AML-193 (cell line): ENCODE measurements around the gene FNDC5.

Experiments
- DNase-seq, 2 experiments: peaks; one replicate each; lab custom pipeline; 2025; lab: John Stamatoyannopoulos, UW

Gene FNDC5

DNA sequence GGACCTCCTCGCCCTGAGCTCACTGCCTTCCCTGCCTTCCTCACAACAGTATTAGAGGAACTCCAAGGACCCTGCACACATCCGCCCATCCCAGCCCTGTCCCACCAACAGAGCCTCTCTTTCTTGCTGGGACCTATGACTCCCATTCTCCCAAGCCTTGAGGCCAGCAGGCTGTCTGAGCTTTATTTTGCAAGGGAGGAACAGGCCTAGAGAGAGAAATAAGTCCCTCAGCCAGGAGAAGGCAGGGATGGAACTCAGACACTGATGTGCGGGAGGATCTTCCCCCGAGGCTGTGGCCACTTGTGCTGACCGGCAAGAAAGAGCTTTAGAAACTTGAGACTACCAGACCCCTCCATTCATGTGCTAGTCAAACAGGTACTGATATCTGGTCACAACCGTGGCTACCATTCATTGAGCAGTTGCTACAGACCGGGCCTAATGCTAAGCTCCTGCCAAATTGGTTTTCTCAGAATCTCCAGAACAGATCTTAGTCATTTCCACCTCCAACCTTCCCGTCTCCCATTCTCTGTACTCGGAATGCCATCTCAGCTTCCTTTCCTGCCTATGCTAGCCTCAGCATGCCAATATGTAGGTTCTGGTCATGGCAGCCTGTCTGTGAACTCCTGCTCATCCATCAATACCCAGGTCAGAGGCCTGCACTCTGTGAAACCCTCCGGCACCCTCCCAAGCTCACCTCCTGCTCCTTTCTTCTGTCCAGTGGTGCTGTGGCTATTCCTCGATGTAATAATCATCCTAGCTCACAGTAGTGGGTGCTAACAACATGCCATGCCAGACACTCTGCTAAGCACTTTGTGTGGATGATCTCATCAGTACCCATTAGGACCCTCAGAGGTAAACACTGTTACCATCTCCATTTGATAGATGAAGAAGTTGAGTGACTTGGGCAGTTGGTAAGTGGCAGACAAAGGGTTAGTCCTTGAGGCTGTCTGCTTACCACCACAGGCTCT, 26.7 kb upstream of the FNDC5 start:
- no peak for DNase-seq

DNA sequence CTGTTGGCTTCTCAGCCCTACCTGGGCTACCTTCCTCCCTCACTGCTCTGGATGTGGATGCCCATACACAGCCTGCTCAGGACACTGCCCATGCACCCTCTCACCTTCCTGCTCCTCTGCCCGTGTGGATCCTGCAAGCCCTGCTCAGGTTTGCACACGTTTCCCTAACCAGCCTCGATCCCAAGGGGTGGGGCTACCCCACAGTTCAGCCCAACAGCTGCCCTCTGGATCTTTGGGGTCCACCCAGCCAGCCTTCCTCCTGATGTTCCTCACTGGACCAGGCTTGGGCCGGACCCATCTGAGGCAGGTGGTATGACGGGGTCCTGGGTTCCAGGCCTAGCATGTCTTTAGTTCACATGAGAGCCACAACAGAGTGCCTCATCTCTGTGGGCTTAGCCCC, 25.7 kb upstream of the FNDC5 start:
- DNase-seq: no peak

DNA sequence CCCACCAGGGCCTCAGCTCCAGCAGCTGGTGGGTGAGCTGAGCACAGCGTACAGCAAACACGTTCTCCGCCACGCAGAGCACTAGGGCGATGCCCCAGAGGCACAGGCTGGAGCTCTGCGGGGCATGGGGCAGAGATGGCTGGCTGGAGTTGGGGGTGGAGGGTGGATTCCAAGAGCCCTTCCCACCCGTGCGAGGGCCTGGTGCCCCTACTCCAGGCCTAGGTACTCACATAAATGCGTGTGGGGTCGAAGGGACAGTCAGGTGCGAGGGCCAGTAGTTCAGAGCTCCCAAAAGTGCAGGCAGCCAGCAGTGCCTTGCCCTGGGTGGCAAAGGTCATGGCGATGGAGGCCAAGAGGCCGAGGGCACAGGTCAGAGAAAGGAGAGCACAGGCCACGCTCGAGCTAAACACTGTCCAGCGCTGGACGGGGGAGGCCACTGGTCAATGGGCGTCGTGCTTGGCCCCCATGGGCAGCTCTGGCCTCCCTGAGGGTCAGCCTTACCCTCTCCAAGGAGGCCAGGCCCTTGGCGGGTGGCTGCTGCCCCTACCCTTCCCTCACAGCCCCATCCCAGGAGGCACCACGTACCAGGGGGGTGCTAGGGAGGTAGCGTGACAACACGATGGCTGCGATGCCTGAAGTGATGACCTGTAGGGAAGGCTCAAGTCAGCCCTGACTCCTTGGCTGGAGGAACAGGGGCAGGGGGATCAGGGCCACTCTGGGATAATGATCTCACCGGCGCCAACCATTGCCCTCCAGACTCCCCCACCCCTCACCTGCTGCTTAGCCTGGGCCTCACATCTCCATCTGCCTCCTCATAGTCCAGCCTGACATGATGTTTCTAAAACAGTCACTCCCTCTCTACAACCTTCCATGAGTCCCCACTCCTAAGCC, 24.9 kb upstream of the FNDC5 start:
- no peak for DNase-seq

DNA sequence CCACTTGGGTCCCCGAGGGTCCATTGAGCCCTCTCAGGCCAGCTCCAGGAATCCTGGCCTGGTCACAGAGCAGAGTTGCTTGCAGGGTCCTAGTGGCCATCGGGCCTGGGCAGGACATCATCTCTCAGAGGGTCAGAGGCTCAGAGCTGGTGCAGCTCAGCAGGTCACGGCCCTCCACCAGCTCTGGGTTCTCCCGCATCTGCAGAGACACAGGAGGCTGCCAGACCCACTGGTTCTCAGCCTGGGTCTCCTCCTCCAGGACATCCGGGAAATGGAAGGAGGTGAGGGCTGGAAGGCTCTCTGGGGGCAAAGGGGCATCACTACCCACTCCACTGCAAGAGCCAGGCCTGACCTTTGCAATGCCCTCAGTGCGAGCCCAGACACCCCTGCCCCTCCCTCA, 24.0 kb upstream of the FNDC5 start:
- DNase-seq: no peak

DNA sequence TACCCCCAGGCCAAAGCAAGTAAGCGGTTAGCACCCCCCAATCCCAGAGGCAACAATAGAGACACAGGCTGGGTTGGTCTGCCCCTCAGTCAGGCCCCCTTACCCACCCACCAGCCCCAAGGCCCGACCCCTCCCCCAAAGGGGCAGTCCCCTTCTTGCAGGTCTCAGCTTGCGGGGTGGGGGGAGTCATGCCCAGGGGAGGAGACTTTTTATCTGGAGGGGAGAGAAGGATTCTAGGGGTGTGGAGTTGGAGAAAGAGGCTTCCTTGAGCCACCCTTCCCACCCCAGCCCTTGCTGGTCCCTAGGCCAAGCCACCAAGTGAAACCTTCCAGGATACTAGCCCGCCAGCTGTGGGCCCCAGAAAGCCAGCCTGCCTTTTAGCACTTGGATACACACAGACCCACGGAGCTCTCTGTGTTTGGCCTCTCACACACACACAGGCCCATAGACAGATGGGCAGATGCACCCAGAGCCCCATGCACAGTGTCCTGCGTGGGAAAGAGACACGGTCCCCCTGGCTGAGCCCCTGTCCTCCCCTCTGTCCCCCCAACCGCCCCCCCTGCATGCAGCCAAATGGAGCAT, 23.4 kb upstream of the FNDC5 start:
- no peak for DNase-seq

DNA sequence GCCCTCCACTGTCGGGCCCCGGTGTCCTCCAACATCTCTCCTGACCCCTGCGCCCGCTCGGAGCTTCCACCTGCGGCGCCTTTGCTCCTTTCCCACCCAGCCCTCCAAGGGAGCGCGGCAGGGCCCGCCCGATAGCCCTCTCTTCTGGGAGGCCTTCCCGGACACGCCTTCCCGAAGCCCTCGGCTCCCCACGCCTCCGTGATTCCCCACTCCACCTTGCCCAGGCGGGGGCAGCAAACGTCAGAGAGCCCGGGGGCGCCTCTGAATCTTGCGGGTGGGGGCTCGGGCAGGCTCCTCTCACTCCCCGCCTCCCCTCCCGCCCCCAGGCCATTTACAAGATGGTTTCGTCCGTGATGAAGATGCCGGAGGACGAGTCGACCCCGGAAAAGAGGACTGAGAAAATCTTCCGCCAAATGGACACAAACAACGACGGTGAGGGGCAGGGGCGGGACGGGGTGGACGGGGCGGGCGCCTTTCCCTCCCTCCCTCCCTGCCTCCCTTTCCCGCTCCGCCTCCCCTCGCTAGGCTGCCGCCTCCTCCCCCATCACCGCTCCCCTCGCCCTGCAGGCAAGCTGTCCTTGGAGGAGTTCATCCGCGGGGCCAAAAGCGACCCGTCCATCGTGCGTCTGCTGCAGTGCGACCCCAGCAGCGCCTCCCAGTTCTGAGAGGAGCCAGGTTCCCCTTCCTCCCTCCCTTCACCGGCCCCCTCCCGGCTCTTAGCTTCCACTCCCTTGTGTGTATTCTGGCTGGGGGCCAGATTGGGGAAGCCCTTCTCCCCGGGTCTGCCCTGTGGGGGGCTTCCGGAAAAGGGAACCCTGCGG, 22.7 kb upstream of the FNDC5 start:
- no peak for DNase-seq

DNA sequence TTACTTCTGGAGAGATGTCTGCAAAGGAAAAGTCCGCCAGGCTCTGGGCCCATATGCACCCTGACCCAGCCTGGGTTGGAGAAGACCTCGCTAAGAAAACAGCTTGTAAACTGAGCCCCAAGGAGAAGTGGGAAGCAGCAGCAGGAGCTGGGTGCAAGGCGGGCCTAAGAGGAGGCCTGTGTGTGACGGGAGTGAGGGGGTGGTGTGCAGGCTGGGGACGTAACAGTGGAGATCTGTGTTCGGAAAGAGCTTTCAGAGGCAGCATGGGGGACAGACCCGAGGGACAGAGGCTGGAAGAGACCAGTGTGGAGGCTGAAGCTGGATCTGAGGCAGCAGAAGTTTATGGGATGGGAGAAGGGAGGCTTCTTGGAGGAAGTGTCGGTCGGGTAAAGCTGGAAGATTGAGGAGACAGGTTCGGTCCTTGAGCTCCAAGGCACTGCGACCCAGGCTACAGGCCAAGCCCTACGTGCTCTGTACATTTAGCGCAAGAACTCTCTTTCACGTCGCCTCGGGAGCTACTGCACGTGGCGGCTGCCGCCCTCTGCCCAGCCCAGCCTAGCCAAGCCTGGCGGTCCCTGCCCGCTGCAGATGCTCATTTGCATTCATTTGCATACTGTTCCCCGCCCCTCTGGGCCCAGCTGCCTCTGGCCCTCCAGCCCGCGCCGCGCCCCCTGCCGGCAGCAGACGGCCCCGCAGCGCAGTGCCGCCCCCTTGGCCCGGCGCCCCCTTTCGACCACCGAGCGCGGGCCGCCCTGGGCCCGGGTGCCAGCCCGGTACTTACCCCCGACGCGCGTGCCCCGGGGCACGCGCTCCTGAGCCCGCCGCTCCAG, 21.9 kb upstream of the FNDC5 start:
- no peak for DNase-seq

DNA sequence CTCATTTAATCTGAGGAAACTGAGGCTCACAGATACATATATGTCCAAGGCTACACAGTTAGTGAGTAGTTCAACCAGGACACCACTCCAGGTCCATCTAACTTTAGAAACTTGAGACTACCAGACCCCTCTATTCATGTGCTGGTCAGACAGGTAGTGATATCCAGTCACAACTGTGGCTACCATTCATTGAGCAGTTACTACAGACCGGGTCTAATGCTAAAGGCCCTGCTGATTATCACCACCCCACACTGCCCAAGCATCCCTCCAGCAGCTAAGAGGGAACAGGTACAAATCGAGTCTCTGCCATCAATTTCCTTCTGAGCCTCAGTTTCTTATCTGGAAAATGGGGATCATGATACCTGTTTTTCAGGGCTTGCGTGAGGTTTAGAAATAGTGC, 20.9 kb upstream of the FNDC5 start:
- no peak for DNase-seq

DNA sequence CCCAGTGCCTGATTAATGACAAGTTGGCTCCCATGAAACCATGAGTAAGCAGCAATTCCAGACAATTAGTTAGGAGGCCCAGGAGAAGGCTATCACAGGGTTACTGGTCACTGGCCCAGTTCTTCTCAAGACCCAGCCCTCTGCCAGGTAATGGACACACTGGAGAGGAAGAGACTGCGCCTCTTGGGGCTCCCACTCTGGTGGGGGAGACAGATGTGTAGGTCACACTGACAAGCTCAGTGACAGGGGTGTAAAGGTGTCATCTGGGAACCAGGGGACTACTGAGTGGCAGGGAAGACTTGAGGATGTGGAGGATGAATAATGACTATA, 20.5 kb upstream of the FNDC5 start:
- no peak for DNase-seq

DNA sequence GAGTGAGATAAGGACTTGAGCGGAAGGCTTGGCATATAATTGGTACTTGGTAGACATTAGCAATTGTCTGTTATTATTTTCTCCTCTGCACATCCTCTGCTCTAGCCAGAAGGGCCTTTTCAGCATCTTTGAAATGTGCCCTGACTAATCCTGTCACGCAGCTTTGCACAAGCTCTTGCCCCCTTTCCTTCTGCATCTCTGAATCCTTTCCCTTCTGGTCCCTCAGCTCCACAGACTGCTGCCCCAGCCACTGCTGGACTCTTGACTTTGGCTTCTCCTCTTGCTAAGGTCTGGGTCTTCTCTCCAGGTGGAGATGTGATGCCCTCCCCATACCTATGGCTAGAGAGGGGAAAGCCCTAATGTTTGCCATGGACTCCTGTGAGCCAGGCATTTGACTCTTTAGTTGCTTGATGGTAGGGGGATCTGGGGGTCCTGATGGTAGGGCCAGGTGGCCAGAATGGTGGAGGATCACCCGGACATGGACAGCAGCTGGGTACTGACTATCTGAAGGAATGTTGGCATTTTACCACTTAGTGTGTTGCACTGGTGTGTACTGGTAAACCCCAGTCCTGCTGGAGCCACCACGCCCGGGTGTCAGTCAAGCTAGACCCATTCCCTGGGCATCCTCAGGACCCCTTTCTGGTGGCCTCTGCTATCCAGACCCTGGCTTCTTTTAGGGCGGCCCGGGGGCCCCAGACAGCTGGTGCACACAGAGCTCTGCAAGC, 20.0 kb upstream of the FNDC5 start:
- no peak for DNase-seq

DNA sequence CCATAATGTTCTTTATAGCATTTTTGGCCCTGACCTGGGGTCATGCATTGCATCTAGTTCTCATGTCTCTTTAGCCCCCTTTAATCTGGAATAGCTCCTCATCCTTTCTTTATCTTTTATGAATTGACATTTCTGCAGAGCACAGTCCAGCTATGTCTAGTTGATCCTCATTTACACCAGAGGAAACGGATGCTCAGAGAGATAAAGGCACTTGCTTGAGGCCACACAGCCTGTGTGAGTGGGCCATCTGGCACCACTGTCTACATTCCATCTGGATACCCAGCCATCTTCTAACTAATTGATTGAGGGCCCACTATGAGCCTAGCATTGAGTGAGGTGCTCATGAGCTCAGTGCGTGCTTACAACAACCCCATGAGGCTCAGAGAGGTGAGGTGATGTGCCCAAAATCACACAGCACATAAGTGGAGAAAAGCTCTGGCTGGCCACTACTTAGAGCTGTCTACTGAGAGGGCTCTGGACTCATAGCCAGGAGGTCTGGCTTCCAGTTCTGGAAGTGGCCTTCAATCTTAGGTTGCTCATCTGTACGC, 19.1 kb upstream of the FNDC5 start:
- DNase-seq: no peak

DNA sequence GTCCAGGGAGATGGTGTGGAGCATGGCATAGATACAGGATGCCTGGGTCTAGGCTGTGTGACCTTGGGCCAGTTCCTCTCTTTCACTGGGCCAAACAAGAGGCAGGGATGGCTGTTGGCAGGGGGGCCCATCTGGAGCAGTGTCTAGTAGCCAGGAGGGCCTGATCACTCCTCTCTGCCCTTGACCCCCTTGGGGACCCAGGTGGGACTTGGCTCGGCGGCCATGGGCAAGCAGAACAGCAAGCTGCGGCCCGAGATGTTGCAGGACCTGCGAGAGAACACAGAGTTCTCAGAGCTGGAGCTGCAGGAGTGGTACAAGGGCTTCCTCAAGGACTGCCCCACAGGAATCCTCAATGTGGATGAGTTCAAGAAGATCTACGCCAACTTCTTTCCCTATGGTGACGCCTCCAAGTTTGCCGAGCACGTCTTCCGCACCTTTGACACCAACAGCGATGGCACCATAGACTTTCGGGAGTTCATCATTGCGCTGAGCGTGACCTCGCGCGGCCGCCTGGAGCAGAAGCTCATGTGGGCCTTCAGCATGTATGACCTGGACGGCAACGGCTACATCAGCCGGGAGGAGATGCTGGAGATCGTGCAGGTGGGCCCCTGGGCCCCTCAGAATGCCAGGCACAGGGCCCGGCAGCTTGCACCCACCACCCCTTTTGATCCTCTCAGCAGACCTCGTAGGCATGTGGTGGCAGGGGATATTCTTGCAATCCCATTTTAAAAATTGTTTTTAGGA, 18.1 kb upstream of the FNDC5 start:
- DNase-seq: no peak

DNA sequence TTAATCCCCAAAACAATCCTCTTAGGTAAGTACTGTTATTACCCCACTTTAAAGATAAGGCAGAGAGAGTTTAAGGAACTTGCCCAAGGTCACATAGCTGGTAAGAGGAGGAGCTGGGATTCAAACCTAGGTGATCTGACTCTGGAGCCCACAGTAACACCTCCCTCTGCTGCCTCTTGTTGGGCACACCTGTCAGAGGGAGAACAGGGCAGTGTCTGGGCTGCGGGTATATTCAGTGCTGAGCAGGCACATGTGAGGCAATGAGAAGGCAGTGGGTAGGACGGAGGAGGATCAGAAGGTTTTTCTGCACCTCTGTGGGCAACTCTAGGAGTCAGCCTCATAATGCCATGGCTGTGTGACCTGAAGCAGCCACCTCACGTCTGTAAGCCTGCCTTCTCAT, 17.4 kb upstream of the FNDC5 start:
- DNase-seq: no peak

DNA sequence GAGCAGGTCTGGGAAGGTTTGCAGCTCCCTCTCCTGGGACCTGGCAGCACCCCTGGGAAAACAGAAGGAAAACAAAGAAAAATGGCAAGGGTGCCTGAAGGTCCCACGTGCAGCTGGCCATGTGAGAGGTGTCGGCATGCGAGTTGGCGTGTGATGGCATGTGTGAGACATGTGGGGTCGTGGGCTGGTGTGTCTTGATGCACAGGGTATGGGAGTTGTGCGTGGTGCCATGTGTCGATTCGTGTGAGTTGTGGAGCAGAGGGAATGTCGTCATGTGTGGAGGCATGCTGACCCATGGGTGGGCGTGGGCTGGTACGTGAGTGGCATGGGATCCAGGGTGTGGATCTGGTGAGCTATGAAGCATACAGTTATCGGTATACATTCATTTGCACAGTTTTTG, 16.9 kb upstream of the FNDC5 start:
- no peak for DNase-seq

DNA sequence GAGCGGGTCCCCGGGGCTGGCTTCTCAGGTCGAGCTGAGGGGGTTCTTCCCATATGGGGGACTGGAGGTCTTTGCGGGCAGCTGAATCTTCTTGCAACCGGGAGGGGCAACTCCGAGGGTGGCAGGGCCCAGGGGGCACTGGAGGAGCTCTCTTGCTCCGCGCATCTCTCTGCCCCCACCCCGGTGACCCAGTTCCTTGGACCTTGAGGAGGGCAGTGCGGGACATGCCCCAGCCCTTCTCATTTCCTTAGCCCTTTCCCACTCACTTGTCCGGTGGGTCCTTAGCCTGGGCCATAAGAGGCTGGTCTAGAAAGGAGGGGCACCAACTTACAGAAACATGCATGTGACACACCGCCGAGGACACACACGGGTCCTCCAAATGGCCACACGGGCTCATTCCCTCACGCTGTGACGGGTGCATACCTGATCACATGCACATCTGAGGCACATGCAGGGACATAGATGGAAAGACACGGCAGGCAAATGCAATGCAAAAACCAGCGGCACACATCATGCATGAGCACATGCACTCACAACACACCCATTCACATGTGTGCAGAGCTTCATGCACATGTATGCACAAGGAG, 16.2 kb upstream of the FNDC5 start:
- DNase-seq: no peak

DNA sequence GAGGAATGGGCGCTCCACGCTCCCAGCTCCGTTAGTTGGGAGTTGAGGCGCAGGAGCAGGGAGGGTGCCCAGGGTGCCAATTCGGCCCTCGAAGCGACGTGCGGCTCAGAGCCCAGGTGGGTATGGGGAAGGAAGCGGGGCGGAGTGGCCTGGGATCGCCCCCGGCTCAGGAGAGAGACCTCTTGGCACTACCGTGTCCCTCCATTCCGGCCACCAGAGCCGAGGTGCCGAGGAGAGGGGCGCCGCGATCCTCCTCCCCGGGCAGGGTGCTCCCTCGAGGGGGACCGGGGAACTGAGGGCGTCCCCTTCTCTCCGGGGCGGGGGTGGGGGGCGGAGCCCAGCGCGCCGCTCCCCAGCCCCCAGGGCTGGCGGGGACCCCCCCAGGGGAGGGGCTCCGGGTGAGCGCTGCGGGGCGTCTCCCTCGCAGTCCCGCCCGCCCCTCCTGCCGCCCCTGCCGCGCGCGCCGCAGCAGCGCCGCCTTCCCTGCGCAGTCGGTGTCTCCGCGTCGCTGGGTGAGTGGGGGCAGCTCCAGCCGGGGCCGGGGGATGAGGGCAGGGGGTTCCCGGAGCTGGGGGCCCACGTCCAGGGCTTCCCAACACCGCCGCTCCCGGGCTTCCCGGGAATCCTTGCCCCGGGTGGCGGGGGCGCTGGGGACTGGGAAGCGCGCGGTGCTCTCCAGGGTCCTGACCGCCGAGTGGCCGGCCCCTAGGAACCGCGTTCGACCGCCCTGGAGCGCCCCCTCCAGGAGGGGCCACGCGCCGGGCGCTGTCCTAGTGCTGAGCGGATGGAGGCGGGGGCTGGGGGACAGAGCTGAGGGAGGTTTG, 15.5 kb upstream of the FNDC5 start, which contains the start of gene HPCA:
HPCA (plus strand) TSS at position 488 of the 824 bp plus-strand sequence. CDS start 2,408 bp downstream, outside the sequence.
- no peak for DNase-seq

DNA sequence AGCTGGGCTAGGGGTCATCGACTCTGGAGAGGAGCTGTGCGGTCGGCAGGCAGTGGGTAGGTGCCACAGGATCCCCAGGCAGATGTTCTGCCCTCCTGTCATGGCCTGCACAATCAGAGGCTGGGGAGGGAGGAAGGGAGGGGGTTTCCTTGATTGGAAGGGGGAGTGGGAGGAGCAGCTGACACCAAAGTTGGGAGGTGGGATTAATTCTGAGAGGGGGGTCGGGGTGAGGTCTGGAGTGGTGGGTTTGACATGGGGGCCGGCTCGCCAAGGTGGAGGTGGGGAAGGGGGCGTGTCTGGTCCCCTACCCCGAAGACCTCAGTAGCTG, 14.9 kb upstream of the FNDC5 start:
- DNase-seq: no peak

DNA sequence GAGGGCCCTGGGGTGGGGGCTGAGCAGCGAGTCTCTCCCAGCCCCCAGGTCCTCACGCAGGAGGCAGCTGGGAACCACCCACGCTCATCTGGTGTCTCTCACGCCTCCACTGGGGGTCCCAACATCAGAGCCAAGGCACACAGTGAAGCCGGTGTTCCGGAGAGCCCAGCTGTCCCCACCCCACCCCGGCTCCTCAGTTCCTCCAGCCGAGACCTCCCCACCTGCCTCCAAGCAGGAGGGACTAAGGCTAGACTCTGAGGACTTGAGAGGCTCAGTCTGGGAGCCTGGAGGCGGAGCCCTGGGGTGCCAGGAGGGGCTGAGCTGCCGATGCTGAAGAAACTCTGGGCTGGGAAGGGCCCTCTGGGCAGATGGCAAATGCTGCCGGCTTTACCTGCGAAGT, 14.0 kb upstream of the FNDC5 start:
- no peak for DNase-seq
